CD4-positive, alpha-beta T cell treated with Interleukin-4 for 1 hour (primary cell): ENCODE measurements around the gene LMLN.
"Not testable (repeated sequence)": the region's sequence is repeated elsewhere in the genome, so short reads cannot be mapped to it uniquely, and the experiment has no call there.

Experiments used
- DNase-seq, 2 donors: peaks; one replicate each; pipeline ENCODE4 v3.0.0-alpha.2; 2020 to 2022

LMLN gene

GRCh38 chr3:198081421-198081844, 121.4 kb downstream of the LMLN start:
- no peak for DNase-seq

- DNase-seq, result not testable (repeated sequence)
Observed at GRCh38 chr3:198082226-198082625, 122.2 kb downstream of the LMLN start.

GRCh38 chr3:198088421-198088955, 128.5 kb downstream of the LMLN start:
- no peak for DNase-seq

GRCh38 chr3:198090795-198091332, 130.8 kb downstream of the LMLN start:
- DNase-seq, result no peak

- DNase-seq, result no peak
Observed at GRCh38 chr3:198092276-198092675, 132.3 kb downstream of the LMLN start.

- DNase-seq, result no peak
Observed at GRCh38 chr3:198093112-198093679, 133.2 kb downstream of the LMLN start.
